PFSK-1 (cell line): ENCODE measurements around the gene TRIP11. TPM values are rescaled to one million over a fixed set of nuclear protein-coding genes. Genes with fewer than 3 reads are reported as not detected.

Experiments used
- FOXP2 ChIP-seq: optimal IDR thresholded peaks from 2 replicates; pipeline ENCODE3; 2011; ENCODE audit warnings: borderline replicate concordance, control low read depth, inconsistent platforms; ENCODE audit not compliant: insufficient read depth; ENCODE audit errors: extremely low read length, extremely low read depth
- POLR2AphosphoS5 ChIP-seq: IDR thresholded peaks from 2 replicates; pipeline ENCODE4 v1.6.1; 2012; ENCODE audit warnings: low read depth, mild to moderate bottlenecking, control low read depth, low read length, moderate library complexity
- SIN3A ChIP-seq: IDR thresholded peaks from 2 replicates; pipeline ENCODE4 v1.6.1; 2012; ENCODE audit warnings: mild to moderate bottlenecking, low read length, moderate library complexity, borderline replicate concordance; ENCODE audit not compliant: insufficient read depth
- TAF1 ChIP-seq: IDR thresholded peaks from 2 replicates; pipeline ENCODE4 v1.6.1; 2012; ENCODE audit warnings: low read length, control low read depth, borderline replicate concordance; ENCODE audit not compliant: insufficient read depth
- polyA plus RNA-seq: library from polyadenylated mRNA; unstranded; fragments of >200 nt; gene quantifications from one replicate; pipeline ENCODE4 v1.2.1, GENCODE V29; 2012; ENCODE audit warnings: low read depth, missing spikeins; ENCODE audit not compliant: insufficient read length
- TF ChIP-seq, protein P1 (sequence below), 2 experiments: IDR thresholded peaks; 2 replicates each; pipeline versions ENCODE4 v1.6.1 to v1.8.0; 2011 to 2012; ENCODE audit warnings: low read depth in 2 of 2, low read length in 2 of 2, control low read depth in 1 of 2, inconsistent platforms in 1 of 2, mild to moderate bottlenecking in 1 of 2, moderate library complexity in 1 of 2; ENCODE audit not compliant: insufficient read depth in 1 of 2

Gene TRIP11
- polyA plus RNA-seq = 5.0 TPM

DNA sequence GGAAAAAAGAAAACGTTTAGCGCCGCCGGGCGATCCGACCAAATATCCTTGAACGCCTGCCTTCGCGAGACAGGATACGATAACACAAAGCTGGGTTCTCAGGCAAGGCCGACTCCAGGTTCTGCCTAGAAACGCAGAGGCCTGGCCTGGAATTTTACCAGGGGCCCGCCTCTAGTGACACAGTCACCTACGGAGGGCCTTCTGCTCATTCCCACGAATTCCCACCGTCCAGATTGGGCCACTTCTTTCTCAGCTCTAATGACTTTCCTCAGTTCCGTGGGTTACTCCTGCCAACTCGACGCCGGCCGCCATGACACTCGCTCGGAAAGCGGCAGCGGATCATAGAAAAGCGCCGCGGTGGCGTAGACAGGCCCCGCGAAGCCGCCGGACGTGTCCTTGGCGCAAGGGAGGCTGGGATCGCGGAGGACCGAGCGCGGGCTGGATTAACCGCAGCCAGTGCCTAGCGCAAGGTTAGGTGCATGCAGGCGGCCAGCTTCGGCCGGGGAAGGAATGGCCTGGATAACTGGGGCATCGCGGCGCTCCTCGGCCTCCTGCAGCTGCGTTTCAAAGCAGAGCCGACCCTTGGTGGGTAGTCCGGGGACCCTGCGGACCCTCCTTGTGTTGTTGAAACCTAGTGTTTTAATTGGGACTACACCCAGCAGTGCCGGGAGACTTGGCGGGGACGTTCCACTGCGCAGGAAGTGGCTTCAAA, at the start of gene TRIP11:
TSS of gene TRIP11 (minus strand) at position 341 of the 712 bp plus-strand sequence. CDS start 374 bp downstream, outside the sequence.
- TF ChIP-seq TAF1 (peak; percentile 78; the same call in 1 of the 2 replicates), POLR2AphosphoS5 (peak; percentile 89), SIN3A (no peak; the same call in 1 of the 2 replicates), FOXP2 (peak; percentile 69)
- TF ChIP-seq, protein P1, sequence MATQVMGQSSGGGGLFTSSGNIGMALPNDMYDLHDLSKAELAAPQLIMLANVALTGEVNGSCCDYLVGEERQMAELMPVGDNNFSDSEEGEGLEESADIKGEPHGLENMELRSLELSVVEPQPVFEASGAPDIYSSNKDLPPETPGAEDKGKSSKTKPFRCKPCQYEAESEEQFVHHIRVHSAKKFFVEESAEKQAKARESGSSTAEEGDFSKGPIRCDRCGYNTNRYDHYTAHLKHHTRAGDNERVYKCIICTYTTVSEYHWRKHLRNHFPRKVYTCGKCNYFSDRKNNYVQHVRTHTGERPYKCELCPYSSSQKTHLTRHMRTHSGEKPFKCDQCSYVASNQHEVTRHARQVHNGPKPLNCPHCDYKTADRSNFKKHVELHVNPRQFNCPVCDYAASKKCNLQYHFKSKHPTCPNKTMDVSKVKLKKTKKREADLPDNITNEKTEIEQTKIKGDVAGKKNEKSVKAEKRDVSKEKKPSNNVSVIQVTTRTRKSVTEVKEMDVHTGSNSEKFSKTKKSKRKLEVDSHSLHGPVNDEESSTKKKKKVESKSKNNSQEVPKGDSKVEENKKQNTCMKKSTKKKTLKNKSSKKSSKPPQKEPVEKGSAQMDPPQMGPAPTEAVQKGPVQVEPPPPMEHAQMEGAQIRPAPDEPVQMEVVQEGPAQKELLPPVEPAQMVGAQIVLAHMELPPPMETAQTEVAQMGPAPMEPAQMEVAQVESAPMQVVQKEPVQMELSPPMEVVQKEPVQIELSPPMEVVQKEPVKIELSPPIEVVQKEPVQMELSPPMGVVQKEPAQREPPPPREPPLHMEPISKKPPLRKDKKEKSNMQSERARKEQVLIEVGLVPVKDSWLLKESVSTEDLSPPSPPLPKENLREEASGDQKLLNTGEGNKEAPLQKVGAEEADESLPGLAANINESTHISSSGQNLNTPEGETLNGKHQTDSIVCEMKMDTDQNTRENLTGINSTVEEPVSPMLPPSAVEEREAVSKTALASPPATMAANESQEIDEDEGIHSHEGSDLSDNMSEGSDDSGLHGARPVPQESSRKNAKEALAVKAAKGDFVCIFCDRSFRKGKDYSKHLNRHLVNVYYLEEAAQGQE (IDR thresholded peaks at IDR 0.05; ENCODE audit: insufficient read depth in 1 of 2, low read depth in 2 of 2, low read length in 2 of 2) = 0 out of 4 replicates have a peak, but pooled peaks have one; percentile 29 to 37

DNA sequence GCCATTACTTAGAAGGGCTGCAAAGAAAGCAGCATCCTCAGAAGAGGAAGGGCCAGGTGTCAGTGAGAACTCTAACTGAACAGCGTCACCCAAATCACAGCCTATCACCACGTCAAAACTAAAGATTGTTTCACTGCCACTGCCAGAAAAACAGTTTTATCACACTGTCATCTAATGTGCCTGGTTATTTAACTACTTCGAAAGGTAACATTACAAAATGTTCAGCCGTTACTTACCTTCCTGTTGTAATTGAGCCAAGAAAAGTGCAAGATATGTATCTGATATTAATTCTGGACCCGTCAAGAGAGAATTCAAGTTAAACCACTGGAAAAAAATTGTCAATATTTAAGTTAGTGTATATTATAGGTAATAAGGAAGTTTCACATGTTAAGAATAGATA, 48.6 kb upstream of the TRIP11 start:
- no peak for TF ChIP-seq SIN3A
- TF ChIP-seq FOXP2 = no peak
- TF ChIP-seq TAF1 = no peak
- TF ChIP-seq POLR2AphosphoS5 = no peak
- TF ChIP-seq, protein P1 (IDR thresholded peaks at IDR 0.05; ENCODE audit: insufficient read depth in 1 of 2, low read depth in 2 of 2, low read length in 2 of 2) = no peak

DNA sequence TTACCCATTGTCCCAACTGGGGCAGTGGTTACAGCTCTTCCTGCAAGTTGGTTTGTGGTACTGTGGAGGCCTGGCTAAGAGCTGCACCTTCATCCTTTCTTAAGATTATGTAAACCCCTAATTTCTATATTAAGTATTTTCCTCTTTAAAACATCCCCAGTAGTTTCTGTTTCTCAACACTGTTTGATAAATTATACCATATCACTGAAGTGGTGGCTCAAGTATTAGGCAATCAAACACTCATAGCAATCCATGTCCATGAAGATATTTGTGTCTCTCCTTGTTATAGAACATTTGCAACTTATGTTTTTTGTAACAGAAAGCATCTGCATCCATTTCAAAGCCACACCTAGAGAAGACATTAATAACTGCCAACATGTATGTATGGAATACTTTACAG, 34.7 kb upstream of the TRIP11 start:
- no peak for TF ChIP-seq POLR2AphosphoS5

DNA sequence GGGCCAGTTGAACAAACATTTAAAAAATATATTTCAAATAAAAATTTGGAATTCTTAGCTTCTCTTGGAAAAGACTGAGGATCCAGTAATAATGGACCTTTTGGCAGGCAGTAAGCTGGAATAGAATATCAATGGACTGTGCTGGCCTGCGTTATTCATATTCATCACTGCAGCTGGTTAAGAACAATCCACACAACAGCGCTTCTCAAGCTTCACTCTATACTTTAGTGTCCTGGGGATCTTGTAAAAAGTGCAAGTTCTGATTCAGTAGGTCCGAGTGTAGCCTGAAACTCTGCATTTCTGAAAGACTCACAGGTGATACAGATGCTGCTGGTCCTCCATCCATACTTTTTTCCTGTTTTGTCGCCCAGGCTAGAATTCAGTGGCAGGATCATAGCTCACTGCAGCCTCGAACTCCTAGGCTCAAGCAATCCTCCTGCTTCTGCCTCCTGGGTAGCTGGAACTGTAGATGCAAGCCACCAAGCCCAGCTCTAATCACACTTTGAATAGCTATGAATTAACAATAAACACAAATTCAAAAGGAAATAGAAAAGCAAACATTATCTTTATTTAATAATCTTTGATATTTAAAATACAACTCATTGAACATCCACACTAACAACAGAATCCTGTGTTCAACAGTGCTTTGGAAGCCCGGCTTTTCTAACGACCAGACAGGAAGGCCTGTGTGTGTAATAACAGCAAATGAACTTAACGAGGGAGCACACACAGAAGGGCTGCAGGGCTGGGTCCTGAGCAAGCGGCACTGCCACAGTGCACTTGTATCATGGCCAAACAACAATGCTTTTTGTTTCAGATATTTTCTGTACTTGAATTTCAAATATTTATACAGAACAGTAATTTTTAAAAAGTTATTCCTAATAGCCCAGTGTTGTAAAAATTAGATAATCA, 18.4 kb upstream of the TRIP11 start:
- no peak for TF ChIP-seq SIN3A
- no peak for TF ChIP-seq TAF1
- TF ChIP-seq, protein P1 (IDR thresholded peaks at IDR 0.05; ENCODE audit: insufficient read depth in 1 of 2, low read depth in 2 of 2, low read length in 2 of 2) = no peak
- TF ChIP-seq POLR2AphosphoS5 = no peak
- no peak for TF ChIP-seq FOXP2

DNA sequence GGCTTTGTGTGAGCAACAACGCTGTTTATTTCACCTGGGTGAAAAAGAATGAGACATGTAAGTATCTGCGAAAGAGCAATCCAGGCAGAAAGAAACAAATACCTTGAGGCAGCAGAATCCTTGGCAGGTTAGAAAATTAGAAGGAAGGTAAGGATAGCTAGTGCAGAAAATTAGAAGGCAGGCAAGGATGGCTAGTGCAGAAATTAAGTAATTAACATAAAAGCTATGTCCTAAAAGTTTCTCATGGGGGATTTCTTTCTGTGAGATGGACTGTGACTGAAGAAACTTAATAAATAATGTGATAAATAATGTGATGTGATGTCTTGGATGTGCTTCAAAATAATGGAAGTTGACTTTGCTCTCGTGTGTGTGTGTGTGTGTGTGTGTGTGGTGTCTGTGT, 9.9 kb upstream of the TRIP11 start:
- TF ChIP-seq POLR2AphosphoS5 (no peak), FOXP2 (no peak), SIN3A (no peak), TAF1 (no peak)
- TF ChIP-seq, protein P1 (IDR thresholded peaks at IDR 0.05; ENCODE audit: insufficient read depth in 1 of 2, low read depth in 2 of 2, low read length in 2 of 2) = no peak
